Measurements from ENCODE around the gene SLMAP. TPM values are rescaled to one million over a fixed set of nuclear protein-coding genes. Genes with fewer than 3 reads are reported as not detected.

Gene SLMAP
- total and polyA plus RNA-seq, 10 donors, result 7.8 to 77.3 (median 62.9) TPM

- H3K27me3 ChIP-seq (replicated peaks in 1 of 7), result no peaks in the 10 kb centered on the region
- H3K9me3 ChIP-seq, result no peaks in the 10 kb centered on the region
- peaks cover 8 to 59% (median 31%) of the 10 kb centered on the region in 6 donors for H3K4me1 ChIP-seq
- no peak overlapping the region for H3K4me3 ChIP-seq
- intact Hi-C loops (cut with DNase I; ENCODE audit: low total_unique reads), result no loop called here
- H3K36me3 ChIP-seq, result no peaks in the 10 kb centered on the region
- H3K27ac ChIP-seq, result no peak overlapping the region
- no peak for DNase-seq
- 70 to 73% (median 72%) methylated on average over 8 of the region's 8 CpGs for WGBS, 5 donors
- TF ChIP-seq, protein P1, sequence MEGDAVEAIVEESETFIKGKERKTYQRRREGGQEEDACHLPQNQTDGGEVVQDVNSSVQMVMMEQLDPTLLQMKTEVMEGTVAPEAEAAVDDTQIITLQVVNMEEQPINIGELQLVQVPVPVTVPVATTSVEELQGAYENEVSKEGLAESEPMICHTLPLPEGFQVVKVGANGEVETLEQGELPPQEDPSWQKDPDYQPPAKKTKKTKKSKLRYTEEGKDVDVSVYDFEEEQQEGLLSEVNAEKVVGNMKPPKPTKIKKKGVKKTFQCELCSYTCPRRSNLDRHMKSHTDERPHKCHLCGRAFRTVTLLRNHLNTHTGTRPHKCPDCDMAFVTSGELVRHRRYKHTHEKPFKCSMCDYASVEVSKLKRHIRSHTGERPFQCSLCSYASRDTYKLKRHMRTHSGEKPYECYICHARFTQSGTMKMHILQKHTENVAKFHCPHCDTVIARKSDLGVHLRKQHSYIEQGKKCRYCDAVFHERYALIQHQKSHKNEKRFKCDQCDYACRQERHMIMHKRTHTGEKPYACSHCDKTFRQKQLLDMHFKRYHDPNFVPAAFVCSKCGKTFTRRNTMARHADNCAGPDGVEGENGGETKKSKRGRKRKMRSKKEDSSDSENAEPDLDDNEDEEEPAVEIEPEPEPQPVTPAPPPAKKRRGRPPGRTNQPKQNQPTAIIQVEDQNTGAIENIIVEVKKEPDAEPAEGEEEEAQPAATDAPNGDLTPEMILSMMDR (IDR thresholded peaks at IDR 0.05 in 8 of 11, conservative IDR thresholded peaks at IDR 0.05 in 3 of 11), result no peak
- TF ChIP-seq POLR2AphosphoS5 (IDR thresholded peaks at IDR 0.05), result no peak
- TF ChIP-seq POLR2A (IDR thresholded peaks at IDR 0.05), result no peak
These were observed 222.2 kb downstream of the SLMAP start for GRCh38 chr3:57978316-57978715.

Other genes with a start within 250 kb of the SLMAP start
- under 1 TPM in 5 of 7 donors, not detected in 2; 0.09 to 0.39 (median 0.17) TPM for gene DNAH12, start 212.0 kb upstream of the SLMAP start, total RNA-seq
- gene DNAH12, start 212.0 kb upstream of the SLMAP start, polyA plus RNA-seq, result under 1 TPM; 0.10 to 0.26 (median 0.23) TPM
- gene PDE12, start 200.0 kb upstream of the SLMAP start, total RNA-seq, result 10 to 100 TPM; 16.7 to 23.9 (median 19.5) TPM
- gene PDE12, start 200.0 kb upstream of the SLMAP start, polyA plus RNA-seq, result 1 to 10 TPM; 2.2 to 4.3 (median 3.0) TPM
- 10 to 100 TPM; 68.1 to 88.7 (median 75.0) TPM for gene ARF4, start 159.0 kb upstream of the SLMAP start, total RNA-seq
- gene ARF4, start 159.0 kb upstream of the SLMAP start, polyA plus RNA-seq, result 10 to 100 TPM; 41.1 to 77.3 (median 77.2) TPM
- gene DENND6A, start 63.2 kb upstream of the SLMAP start, total RNA-seq, result 10 to 100 TPM; 28.2 to 92.1 (median 39.8) TPM
- 10 to 100 TPM in 1 of 3 donors, 1 to 10 TPM in 2; 8.9 to 11.9 (median 9.6) TPM for gene DENND6A, start 63.2 kb upstream of the SLMAP start, polyA plus RNA-seq